HL-60 (cell line): ENCODE results near the gene PITPNB.

Experiments
- POLR2AphosphoS5 ChIP-seq: IDR thresholded peaks from 2 replicates; pipeline ENCODE4 v1.6.1; 2012; ENCODE audit warnings: low read depth
- SPI1 ChIP-seq: IDR thresholded peaks from 2 replicates; pipeline ENCODE4 v1.6.1; 2012; ENCODE audit warnings: low read depth, mild to moderate bottlenecking, borderline replicate concordance
- TF ChIP-seq, protein P1 (sequence below): IDR thresholded peaks from one replicate; pipeline ENCODE4 v1.5.1; 2011; ENCODE audit warnings: low read length, control low read depth, inconsistent platforms; ENCODE audit not compliant: insufficient read depth

DNA sequence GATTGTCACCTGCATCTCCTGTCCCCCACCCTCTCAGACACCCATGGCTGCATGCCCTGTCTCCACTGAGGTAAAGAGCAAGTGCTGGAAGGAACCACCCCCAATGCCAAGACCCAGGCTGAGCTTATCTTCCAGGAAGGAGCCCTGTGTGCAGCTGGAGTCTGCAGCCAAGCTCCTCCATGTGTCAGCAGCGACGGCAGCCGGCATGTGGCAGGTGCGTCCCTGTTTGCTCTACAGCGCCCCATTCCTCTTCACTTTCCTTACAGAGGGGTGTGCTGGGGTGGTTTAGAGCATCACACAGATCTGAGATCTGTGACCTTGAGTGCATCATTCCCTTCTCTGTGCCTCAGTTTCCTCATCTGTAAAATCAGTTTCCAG lies 109.8 kb downstream of the PITPNB start:
- TF ChIP-seq, protein P1, sequence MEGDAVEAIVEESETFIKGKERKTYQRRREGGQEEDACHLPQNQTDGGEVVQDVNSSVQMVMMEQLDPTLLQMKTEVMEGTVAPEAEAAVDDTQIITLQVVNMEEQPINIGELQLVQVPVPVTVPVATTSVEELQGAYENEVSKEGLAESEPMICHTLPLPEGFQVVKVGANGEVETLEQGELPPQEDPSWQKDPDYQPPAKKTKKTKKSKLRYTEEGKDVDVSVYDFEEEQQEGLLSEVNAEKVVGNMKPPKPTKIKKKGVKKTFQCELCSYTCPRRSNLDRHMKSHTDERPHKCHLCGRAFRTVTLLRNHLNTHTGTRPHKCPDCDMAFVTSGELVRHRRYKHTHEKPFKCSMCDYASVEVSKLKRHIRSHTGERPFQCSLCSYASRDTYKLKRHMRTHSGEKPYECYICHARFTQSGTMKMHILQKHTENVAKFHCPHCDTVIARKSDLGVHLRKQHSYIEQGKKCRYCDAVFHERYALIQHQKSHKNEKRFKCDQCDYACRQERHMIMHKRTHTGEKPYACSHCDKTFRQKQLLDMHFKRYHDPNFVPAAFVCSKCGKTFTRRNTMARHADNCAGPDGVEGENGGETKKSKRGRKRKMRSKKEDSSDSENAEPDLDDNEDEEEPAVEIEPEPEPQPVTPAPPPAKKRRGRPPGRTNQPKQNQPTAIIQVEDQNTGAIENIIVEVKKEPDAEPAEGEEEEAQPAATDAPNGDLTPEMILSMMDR: no peak
- TF ChIP-seq SPI1 (no peak), POLR2AphosphoS5 (no peak)
